Prostate gland (tissue), 2 donors: ENCODE measurements around the gene TRPV5.

Source experiments
- POLR2AphosphoS5 ChIP-seq: sonication (generic); formaldehyde crosslinking; IDR thresholded peaks from one replicate; pipeline ENCODE4 v1.6.1; 2017; ENCODE audit warnings: antibody characterized with exemption
- TF ChIP-seq, protein P1 (sequence below), 4 experiments: fragments of 200-600 bp in 2 of 4; fragments of 450-650 bp in 2 of 4; sonication (generic) in 2 of 4; IDR thresholded peaks; 1 replicate in 3 of 4; 2 replicates in 1 of 4; pipeline ENCODE4 v1.5.1; 2016 to 2019; ENCODE audit warnings: antibody characterized with exemption in 4 of 4, mild to moderate bottlenecking in 2 of 4, moderate library complexity in 2 of 4

DNA sequence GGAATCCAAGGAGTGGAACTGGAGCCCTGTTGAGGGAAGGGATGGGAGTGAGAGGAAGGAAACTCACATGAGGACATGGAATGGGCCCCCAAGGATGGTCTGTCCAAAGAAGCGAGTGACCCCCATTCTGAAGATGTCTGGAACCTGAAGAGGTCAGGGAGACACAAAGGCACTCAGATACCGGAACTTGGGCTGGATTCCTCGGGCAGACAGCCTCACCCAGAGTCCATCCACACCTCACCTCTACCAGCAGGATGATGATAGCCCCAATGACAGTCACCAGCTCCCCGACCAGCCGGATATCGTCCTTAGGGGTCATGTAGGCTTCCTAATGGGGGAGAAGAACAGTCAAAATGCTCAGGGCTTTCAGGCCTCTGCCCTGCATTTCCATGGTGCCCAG is 58.7 kb downstream of the TRPV5 start:
- no peak for TF ChIP-seq POLR2AphosphoS5
- TF ChIP-seq, protein P1, sequence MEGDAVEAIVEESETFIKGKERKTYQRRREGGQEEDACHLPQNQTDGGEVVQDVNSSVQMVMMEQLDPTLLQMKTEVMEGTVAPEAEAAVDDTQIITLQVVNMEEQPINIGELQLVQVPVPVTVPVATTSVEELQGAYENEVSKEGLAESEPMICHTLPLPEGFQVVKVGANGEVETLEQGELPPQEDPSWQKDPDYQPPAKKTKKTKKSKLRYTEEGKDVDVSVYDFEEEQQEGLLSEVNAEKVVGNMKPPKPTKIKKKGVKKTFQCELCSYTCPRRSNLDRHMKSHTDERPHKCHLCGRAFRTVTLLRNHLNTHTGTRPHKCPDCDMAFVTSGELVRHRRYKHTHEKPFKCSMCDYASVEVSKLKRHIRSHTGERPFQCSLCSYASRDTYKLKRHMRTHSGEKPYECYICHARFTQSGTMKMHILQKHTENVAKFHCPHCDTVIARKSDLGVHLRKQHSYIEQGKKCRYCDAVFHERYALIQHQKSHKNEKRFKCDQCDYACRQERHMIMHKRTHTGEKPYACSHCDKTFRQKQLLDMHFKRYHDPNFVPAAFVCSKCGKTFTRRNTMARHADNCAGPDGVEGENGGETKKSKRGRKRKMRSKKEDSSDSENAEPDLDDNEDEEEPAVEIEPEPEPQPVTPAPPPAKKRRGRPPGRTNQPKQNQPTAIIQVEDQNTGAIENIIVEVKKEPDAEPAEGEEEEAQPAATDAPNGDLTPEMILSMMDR (IDR thresholded peaks at IDR 0.05): no peak
